ENCODE results near the gene RASSF1.

The RASSF1 gene, protein sequence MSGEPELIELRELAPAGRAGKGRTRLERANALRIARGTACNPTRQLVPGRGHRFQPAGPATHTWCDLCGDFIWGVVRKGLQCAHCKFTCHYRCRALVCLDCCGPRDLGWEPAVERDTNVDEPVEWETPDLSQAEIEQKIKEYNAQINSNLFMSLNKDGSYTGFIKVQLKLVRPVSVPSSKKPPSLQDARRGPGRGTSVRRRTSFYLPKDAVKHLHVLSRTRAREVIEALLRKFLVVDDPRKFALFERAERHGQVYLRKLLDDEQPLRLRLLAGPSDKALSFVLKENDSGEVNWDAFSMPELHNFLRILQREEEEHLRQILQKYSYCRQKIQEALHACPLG

DNA sequence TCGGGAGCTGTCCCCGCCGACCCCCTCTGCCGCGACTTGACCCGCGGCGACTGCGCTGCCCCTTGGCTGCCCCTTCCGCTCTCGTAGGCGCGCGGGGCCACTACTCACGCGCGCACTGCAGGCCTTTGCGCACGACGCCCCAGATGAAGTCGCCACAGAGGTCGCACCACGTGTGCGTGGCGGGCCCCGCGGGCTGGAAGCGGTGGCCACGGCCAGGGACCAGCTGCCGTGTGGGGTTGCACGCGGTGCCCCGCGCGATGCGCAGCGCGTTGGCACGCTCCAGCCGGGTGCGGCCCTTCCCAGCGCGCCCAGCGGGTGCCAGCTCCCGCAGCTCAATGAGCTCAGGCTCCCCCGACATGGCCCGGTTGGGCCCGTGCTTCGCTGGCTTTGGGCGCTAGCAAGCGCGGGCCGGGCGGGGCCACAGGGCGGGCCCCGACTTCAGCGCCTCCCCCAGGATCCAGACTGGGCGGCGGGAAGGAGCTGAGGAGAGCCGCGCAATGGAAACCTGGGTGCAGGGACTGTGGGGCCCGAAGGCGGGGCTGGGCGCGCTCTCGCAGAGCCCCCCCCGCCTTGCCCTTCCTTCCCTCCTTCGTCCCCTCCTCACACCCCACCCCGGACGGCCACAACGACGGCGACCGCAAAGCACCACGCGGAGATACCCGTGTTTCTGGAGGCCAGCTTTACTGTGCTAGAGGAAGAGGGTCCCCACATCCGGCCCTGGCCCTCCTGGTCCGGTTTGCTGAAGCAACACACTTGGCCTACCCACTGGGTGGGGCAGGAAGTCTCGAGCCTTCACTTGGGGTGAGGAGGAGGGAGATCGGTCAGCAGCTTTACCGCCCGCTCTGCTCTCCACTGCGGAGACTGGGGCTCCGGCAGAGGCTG, at the start of gene RASSF1:
Gene RASSF1 (minus strand): TSS at position 389 of the 882 bp plus-strand sequence. CDS start 31 bp downstream, at position 358.
- Histone ChIP-seq H3K4me1 (ENCODE audit: insufficient read depth, low read length, severe bottlenecking) (peaks cover 52% of the 10 kb centered on the region), H3K36me3 (ENCODE audit: insufficient read depth, low read length) (peaks cover 4% of the 10 kb centered on the region; the same call in 1 of the 2 replicates), H3K4me3 (ENCODE audit: low read depth, low read length, poor library complexity, severe bottlenecking) (peak within 1 kb of the TSS; percentile 58), H3K9ac (ENCODE audit: low read length) (peak within 1 kb of the TSS; percentile 53), H3K9me3 (ENCODE audit: low read length) (no peaks in the 10 kb centered on the region), H3F3A (ENCODE audit: insufficient read depth, low read length) (0 out of 2 replicates have a peak, but pooled peaks cover 5% of the 10 kb centered on the region), H3K79me2 (ENCODE audit: insufficient read depth, low read length) (peaks cover 12% of the 10 kb centered on the region), H3K4me2 (ENCODE audit: low read length) (peak within 1 kb of the TSS; percentile 76), H2AFZ (ENCODE audit: low read length) (no peak within 1 kb of the TSS), H4K20me1 (ENCODE audit: insufficient read depth, low read length) (no peaks in the 10 kb centered on the region), H3K9me2 (ENCODE audit: low read depth, low read length) (no peaks in the 10 kb centered on the region), H3K27me3 (ENCODE audit: insufficient read depth, low read length) (no peaks in the 10 kb centered on the region), H3K27ac (ENCODE audit: low read depth, low read length, poor library complexity, severe bottlenecking) (no peak within 1 kb of the TSS)
- TF ChIP-seq EZH2 (IDR thresholded peaks at IDR 0.05; ENCODE audit: borderline replicate concordance, low read length): no peak
- TF ChIP-seq, protein P1, sequence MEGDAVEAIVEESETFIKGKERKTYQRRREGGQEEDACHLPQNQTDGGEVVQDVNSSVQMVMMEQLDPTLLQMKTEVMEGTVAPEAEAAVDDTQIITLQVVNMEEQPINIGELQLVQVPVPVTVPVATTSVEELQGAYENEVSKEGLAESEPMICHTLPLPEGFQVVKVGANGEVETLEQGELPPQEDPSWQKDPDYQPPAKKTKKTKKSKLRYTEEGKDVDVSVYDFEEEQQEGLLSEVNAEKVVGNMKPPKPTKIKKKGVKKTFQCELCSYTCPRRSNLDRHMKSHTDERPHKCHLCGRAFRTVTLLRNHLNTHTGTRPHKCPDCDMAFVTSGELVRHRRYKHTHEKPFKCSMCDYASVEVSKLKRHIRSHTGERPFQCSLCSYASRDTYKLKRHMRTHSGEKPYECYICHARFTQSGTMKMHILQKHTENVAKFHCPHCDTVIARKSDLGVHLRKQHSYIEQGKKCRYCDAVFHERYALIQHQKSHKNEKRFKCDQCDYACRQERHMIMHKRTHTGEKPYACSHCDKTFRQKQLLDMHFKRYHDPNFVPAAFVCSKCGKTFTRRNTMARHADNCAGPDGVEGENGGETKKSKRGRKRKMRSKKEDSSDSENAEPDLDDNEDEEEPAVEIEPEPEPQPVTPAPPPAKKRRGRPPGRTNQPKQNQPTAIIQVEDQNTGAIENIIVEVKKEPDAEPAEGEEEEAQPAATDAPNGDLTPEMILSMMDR (IDR thresholded peaks at IDR 0.05; ENCODE audit: low read length): no peak

DNA sequence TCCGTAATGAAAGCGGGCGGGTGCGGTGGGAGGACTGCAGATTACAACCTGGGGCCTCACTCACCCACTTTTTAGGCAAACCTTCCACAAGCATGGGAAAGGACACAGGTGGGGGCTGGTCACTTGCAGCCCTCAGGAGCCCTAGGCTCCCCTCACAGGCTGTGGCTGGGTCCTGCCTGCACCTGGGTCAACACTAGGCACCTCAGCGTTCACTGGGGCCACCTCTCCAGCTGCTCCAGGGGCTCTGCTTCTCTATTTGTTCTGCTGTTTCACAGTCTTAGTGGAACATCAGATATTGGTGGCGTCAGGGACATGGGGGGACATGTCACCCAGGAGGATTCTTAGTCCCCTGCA, 48.8 kb upstream of the RASSF1 start:
- H3K9me2 ChIP-seq (ENCODE audit: low read depth, low read length): no peaks in the 10 kb centered on the region
- H2AFZ ChIP-seq (ENCODE audit: low read length): no peak overlapping the region
- H3K79me2 ChIP-seq (ENCODE audit: insufficient read depth, low read length): no peaks in the 10 kb centered on the region
- H3K27me3 ChIP-seq (ENCODE audit: insufficient read depth, low read length): peaks cover 6% of the 10 kb centered on the region; the same call in 1 of the 2 replicates
- no peaks in the 10 kb centered on the region for H4K20me1 ChIP-seq (ENCODE audit: insufficient read depth, low read length)
- H3K36me3 ChIP-seq (ENCODE audit: insufficient read depth, low read length): no peaks in the 10 kb centered on the region
- no peaks in the 10 kb centered on the region for H3F3A ChIP-seq (ENCODE audit: insufficient read depth, low read length)
- no peak overlapping the region for H3K9ac ChIP-seq (ENCODE audit: low read length)
- no peaks in the 10 kb centered on the region for H3K4me1 ChIP-seq (ENCODE audit: insufficient read depth, low read length, severe bottlenecking)
- H3K4me3 ChIP-seq (ENCODE audit: low read depth, low read length, poor library complexity, severe bottlenecking): no peak overlapping the region
- TF ChIP-seq, protein P1 (IDR thresholded peaks at IDR 0.05; ENCODE audit: low read length): no peak
- no peak for TF ChIP-seq EZH2 (IDR thresholded peaks at IDR 0.05; ENCODE audit: borderline replicate concordance, low read length)
- H3K4me2 ChIP-seq (ENCODE audit: low read length): no peak overlapping the region
- no peak overlapping the region for H3K27ac ChIP-seq (ENCODE audit: low read depth, low read length, poor library complexity, severe bottlenecking)
- H3K9me3 ChIP-seq (ENCODE audit: low read length): no peaks in the 10 kb centered on the region

DNA sequence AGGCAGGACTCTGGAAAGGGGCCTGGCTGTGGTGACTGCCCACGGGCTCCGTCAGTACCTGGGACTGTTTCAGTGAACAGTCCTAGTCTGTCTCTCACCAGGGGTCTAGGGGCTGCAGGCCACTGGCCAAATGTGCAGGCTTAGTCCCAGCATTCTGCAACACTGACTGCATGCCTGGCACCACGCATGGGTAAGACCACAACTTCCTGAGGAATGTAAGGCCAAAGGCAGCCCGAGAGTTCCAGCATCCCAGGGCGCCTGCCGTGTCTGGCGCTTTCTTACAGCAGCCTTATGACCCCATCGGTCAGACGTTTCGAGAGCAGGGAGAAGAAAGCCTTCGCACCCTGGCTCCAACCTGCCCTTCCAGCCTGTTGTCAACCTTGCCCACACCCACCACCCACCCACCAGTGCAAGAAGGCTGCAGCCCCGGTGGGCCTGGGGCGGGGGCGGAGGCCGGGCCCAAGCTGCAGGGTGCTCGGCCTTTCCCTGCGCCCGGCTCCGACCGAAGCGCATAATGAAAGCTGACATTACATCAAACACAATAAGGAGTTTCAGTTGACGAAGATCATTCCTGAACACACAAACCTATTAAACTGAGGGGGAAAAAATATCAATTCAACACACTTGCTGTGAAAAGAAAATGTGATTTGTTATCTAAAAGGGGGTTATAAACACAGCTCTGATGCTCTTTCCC, 48.2 kb upstream of the RASSF1 start:
- H3K27ac ChIP-seq (ENCODE audit: low read depth, low read length, poor library complexity, severe bottlenecking): no peak overlapping the region
- no peak overlapping the region for H3K4me2 ChIP-seq (ENCODE audit: low read length)
- H3K4me1 ChIP-seq (ENCODE audit: insufficient read depth, low read length, severe bottlenecking): no peaks in the 10 kb centered on the region
- H3K9ac ChIP-seq (ENCODE audit: low read length): no peak overlapping the region
- no peaks in the 10 kb centered on the region for H3K9me3 ChIP-seq (ENCODE audit: low read length)
- H3K27me3 ChIP-seq (ENCODE audit: insufficient read depth, low read length): peaks cover 6% of the 10 kb centered on the region; the same call in 1 of the 2 replicates
- TF ChIP-seq EZH2 (IDR thresholded peaks at IDR 0.05; ENCODE audit: borderline replicate concordance, low read length): no peak
- TF ChIP-seq, protein P1 (IDR thresholded peaks at IDR 0.05; ENCODE audit: low read length): peak; percentile 13; the same call in 1 of the 2 replicates
- no peaks in the 10 kb centered on the region for H4K20me1 ChIP-seq (ENCODE audit: insufficient read depth, low read length)
- H3F3A ChIP-seq (ENCODE audit: insufficient read depth, low read length): no peaks in the 10 kb centered on the region
- H3K36me3 ChIP-seq (ENCODE audit: insufficient read depth, low read length): no peaks in the 10 kb centered on the region
- H3K9me2 ChIP-seq (ENCODE audit: low read depth, low read length): no peaks in the 10 kb centered on the region
- no peaks in the 10 kb centered on the region for H3K79me2 ChIP-seq (ENCODE audit: insufficient read depth, low read length)
- H2AFZ ChIP-seq (ENCODE audit: low read length): no peak overlapping the region
- no peak overlapping the region for H3K4me3 ChIP-seq (ENCODE audit: low read depth, low read length, poor library complexity, severe bottlenecking)

All from OCI-LY1 (cell line).